NCI-H2029 treated with DMSO at 0.1 percent for 48 hours (cell line): ENCODE measurements around the gene IL23A.
"Not testable (repeated sequence)": the region's sequence is repeated elsewhere in the genome, so short reads cannot be mapped to it uniquely, and the experiment has no call there.

Experiments
- DNase-seq: peaks from one replicate; lab custom pipeline; 2025; lab: John Stamatoyannopoulos, UW

Gene IL23A, protein sequence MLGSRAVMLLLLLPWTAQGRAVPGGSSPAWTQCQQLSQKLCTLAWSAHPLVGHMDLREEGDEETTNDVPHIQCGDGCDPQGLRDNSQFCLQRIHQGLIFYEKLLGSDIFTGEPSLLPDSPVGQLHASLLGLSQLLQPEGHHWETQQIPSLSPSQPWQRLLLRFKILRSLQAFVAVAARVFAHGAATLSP

DNA sequence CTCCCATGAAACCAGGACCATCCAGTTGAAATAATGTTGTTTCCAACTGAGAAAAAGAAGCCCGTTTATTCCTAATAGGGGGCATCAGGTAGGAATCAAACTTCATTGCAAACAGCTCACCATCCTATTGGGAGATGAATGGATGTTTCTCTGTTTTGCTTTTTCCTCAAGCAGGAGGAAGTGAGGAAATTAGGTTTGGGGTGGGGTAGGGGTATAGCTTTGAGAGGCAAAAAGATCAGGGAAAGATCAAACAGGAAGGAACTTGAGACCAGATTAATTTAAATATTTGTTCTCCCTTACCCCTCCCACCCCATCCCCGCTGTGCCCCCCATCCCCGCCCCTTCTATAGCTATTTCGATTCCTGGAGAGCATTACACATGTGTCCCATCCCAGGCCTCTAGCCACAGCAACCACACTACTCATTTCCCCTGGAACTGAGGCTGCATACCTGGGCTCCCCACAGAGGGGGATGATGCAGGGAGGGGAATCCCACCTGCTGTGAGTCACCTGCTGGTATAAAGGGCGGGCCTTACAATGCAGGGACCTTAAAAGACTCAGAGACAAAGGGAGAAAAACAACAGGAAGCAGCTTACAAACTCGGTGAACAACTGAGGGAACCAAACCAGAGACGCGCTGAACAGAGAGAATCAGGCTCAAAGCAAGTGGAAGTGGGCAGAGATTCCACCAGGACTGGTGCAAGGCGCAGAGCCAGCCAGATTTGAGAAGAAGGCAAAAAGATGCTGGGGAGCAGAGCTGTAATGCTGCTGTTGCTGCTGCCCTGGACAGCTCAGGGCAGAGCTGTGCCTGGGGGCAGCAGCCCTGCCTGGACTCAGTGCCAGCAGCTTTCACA is at the start of gene IL23A:
TSS of gene IL23A (plus strand) at position 577 of the 850 bp plus-strand sequence. CDS start at position 738, 161 bp downstream.
- DNase-seq: no peak

DNA sequence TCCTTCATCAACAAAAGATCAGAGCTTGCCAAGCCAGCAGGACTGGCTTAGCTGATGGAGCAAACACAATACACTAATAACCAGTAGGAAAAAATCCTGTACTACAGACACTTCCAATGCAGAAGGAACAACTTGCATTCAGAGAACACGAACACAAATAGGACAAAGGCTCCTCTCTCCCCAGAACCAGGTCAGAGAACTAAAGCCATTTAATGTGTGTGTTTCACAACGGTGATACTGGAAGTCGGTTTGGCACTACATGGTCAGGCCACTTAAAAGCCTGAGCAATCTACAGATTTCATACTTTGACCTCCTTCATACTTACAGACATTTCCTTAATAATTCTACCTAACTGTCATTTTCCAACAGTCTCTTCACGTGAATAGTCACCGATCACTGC is 44.9 kb upstream of the IL23A start:
- no peak for DNase-seq

DNA sequence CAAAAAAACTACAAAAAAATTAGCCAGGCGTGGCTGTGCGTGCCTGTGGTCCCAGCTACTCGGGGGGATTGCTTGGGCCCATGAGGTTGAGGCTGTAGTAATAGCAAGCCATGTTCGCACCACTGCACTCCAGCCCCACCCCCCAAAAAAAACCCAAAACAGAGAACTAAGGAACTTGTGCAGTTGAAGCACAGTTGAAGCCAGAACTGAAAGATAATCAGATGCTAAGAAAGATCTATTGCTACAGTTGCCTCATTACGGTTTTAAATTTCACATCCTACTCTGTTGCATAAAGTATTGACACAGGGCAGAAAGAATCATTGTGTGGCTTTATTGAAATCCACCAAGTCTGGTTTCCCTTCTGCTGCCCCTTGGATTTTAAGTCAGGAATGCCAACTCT is 42.4 kb upstream of the IL23A start:
- DNase-seq: no peak

DNA sequence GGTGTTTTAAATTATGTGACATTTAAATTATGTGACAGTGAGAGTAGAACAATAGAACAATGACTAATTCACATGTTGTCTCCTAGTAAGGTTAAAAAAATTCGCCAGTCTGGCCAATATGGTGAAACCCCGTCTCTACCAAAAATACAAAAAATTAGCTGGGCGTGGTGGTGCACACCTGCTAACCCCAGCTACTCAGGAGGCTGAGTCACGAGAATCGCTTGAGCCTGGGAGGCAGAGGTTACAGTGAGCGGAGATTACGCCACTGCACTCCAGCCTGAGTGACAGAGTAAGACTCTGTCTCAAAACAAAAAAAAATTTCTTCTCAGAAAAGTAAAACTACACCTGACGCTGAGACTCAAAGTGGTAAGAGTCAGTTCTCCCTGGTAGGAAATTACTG is 41.3 kb upstream of the IL23A start:
- DNase-seq: no peak

DNA sequence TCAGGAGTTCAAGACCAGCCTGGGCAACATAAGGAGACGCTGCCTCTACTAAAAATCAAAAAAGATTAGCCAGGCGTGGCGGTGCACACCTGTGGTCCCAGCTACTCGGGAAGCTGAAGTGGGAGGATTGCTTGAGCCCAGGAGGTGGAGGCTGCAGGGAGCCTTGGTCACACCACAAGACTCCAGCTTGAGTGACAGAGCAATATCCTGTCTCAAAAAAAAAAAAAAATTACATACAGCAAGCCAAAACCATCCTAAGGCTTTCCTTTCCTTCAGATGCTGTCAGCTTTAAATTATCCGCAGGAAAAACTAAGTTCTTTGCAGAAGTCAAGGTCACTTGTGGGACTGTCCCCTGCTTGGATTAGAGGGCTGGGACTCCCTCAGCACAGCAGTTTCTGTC is 39.9 kb upstream of the IL23A start:
- no peak for DNase-seq

DNA sequence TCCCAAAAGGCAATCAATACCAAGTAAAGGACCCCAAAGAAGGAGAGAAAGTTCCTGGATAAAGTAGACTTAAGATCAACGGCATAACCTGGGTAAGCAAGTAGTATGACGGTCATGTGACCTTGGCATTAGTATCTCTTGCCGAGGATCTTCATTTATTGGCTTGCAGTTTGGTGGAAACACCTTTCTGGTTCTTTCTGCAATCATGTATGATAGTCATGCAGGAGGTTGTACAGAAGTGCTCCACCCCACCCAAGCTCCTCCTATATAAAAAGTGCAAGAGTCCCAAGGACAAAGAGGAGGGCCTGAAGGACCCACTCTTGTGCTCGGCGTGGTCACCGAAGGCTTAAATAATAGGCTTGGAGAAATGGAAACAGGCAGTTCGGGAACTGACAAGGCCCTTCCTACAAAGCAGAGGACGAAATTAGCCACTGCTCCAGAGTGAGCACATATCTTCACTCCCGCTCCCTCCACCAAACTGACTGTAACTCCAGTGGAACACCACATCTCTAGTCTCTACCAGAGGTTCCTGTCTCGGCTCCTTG is 39.3 kb upstream of the IL23A start:
- DNase-seq: no peak

DNA sequence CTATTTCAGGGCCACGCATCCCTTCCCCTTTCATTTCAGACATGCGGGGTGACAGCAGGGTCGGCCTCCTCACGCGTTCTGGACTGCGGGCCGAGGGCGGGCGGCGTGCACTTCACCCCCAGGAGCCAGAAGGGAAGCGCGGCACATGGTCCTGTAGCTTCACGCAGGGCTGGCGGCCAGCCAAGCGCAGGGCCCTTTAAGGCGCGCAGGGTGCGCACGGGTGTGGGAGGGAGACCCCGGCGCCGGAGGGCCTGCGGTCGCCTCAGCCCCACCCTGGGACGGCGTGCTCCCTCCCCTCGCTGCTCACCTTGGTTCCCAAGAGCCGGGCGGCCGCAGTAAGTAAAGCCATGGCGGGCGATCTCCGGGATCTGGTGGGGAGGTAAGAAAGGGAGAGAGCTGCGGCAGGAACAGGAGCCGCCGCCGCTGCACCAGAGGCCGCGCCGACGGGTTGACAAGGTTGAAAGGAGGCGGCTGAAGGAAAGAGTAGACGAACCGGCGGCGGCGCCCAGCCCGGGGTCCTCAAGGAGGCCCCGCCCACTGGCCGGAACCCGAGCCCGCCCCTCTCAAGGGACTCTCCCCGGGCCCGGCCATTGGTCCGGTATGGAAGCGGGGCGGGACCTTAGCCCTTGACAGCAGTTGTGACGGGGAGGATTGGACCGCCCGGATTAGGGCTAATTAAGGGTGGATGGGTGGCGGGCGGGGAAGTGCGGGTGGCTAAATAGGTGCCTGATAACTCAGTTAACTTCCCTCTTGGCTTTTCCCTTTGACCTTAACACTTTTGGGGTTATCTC is 38.6 kb upstream of the IL23A start, which contains the start of gene CS:
TSS of gene CS (minus strand) at position 478 of the 791 bp plus-strand sequence. CDS start at position 349, 129 bp downstream.
- DNase-seq: peak; percentile 95

DNA sequence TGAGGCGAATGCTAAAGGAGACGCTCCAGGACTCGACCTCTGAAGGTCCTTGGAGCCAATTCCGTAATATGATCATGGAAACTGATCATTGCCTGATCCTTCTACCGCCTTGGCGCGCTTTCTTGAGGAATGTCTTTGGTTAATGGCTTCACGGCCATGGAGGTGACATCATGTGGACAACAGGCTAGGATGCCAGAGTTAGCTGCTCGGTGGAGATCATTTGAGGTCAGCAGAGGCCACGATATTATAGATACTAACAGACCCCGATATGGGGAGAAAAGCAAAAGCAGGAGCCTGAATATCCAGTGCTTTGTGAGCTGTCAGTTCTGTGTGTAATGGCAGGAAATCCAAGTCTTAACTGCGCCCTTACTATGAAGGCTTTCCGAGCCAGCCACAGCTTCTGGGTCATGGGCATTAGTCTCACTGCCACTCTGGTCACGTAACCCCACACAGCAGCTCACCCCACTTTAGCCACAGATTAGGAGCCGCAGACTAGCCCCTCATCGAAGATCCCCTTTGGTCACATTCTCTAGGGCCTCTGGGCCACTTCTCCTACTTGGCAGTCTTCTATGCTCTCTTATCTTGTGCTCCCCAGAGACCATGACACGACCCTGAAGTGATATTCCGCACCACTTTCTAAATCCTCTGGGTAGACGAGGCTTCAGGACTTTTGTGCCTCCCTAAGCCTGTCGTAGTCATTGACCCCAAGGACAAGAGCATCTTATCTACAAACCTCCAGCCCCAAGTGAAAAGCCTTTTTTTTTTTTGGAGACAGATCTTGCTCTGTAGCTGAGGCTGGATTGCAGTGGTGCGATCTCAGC is 37.8 kb upstream of the IL23A start:
- DNase-seq: no peak

DNA sequence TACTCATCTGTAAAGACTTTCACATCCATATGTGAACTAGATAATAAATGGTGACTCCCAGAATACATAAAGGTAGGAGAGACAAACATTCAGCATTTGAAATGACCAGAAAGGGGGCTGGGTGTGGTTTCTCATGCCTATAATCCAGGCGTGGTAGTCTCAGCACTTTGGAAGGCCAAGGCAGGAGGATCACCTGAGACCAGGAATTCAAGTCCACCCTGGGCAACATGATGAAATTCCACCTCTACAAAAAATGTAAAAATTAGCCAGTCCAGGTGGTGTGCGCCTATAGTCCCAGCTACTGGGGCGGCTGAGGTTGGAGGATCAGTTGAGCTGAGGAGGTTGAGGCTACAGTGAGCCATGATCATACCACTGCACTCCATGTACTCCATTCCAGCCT is 34.4 kb upstream of the IL23A start:
- no peak for DNase-seq

DNA sequence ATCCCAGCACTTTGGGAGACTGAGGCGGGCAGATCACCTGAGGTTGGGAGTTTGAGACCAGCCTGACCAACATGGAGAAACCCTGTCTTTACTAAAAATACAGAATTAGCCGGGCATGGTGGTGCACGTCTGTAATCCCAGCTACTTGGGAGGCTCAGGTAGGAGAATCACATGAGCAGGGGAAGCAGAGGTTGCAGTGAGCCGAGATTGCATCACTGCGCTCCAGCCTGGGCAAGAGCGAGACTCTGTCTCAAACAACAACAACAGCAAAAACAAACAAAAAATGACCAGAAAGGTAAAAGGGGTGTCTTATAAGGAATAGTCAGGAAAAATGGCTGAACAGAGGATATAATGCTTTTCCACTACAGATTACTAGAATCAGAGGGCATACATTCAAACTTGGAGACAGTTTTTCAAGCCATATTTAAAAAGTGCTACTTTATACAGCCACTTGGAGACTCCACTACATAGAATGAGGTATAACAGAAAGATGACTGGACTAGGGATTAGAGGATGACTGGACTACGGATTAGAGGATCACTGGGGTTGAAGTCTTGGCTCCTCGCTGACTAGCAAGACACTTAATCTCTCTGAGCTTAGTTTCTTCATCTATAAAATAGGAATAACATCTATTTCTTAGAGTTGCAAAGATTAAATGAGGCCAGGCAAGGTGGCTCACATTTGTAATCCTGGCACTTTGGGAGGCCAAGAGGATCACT is 33.7 kb upstream of the IL23A start:
- DNase-seq: no peak

DNA sequence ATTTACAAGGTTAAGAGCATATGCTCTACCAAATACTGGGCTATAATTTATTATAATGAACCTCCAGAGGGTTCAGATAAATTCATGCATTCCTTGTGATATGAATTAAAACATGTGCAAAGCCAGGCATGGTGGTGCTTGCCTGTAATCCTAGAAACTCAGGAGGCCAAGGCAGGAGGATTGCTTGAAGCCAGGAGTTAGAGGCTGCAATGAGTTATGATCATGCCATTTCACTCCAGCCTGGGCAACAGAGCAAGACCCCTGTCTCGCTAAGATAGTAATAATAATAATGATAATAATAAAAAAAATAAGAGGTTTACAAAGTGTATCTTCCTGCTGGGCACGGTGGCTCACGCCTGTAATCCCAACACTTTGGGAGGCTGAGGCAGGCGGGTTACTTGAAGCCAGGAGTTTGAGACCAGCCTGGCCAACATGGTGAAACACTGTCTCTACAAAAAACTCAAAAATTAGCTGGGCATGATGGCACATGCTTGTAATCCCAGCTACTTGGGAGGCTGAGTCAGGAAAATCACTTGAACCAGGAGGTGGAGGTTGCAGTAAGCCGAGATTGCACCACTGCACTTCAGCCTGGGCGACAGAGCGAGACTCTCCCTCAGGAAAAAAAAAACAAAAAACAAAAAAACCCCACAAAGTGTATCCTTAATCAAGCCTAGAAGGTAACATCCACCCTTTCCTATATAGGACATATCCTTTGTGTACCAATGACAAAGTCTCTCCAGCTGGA is 31.3 kb upstream of the IL23A start:
- DNase-seq: no peak

DNA sequence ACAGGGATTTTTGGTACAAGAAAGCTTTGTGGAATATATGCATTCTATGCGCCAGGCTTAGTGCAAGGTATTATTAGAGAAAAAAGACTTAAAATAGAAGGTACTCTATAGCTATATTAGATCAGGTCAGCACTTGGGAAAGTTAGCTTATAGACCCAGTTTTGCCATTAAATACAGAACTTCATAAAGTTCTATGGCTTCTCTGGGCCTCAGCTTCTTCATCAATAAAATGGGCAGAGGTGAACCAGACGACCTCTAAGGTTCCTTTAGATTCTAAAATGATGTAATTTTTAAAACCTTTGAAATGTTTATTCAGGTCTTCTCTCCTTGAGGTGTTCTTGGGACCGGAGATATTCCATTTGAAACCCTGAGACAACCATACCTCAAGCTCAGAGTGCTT is 30.0 kb upstream of the IL23A start:
- DNase-seq: no peak

DNA sequence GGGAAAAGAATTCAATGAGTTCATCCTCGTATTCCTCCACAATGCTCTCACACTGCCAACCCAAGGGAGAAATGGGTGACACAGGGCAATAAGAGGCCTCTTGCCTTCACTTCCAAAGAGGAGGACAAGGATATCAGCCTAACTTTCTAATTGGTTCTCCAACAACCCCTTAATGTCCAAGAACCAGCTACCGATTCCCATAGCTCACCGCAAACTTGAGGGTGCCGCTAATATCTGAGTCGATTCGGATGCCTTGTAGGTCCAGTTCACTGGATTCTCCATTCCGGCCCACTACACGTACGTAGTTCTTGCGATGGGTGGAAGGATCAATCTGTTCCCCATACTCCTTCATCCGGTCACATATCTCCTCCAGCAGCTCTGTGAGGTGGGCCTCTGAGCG is 27.7 kb upstream of the IL23A start:
- no peak for DNase-seq

DNA sequence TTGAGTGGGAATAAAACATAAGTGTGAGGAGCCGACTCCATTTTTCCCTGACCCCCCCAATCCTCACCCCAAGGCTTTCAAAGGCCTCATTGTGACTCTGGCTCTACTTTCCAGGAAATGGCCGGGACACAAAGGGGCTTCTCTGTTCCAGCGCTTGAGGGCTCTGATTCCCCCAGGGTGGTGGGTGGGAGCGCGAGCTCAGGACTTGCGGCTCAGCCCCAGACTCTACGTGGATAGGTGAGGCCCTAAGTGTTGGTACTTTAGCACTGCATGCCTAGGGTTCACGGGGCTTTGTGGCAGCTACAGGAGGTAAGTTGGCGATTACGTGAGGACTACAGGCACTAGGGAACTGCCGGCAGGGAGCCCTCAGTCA is 23.4 kb upstream of the IL23A start:
- peak; percentile 2 for DNase-seq

DNA sequence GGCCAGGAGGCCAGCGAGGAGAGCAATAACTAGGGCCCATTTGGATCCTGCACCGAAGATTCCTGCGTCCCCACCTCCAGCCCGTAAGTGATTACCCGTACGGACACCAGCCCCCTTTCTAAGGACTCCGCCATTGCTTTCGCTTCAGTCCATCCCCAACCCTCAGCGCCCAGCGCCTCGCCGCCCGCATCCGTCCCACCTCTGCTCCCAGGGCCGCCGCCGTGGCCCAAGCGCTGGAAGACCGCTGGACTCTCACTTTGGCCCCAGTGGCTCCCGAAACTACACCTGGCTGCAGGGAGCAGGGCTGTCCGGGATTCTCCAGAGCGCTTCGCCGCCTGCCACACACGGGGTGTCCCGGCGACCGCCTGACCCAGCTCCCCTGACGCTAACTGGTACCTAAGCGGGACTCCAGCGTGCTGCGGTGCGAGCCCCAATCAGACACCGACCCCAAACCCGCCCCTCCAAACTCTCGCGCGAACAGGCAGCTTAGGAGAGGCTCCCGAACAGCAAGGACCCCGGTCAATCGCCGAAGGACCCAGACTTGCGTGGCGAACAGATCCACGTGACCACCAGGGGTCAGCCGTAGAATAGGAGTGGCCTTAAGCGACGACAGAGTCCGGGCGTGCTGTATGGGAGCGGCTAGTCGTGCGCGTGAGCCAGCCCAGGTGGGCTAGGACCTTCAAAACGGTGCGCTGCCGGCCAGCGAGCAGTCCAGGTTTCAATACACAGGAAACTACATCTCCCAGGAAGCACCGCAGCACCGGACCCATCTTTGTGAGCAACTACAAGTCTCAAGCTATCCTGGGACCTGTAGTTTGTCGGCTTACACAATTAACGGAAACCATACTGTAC is 22.8 kb upstream of the IL23A start, which contains the start of gene CNPY2:
TSS of gene CNPY2 (minus strand) at position 367 of the 852 bp plus-strand sequence. CDS start 771 bp downstream, outside the sequence.
- peak; percentile 98 for DNase-seq

DNA sequence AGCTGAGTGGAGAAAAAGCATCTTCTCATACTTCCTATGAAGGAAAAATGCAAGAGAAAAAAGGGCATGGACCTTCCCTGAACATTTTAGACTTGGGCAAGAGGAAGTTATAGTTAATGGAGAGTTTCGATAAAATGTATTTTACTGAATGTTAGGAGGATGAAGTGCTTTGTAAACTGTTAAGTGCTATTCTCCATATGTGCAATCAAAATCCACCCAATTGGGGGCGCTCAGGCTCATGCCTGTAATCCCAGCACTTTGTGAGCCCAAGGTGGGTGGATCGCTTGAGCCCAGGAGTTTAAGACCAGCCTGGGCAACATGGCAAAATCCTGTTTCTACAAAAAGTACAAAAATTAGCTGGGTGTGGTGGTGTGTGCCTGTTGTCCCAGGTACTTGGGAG is 21.0 kb upstream of the IL23A start:
- no peak for DNase-seq

DNA sequence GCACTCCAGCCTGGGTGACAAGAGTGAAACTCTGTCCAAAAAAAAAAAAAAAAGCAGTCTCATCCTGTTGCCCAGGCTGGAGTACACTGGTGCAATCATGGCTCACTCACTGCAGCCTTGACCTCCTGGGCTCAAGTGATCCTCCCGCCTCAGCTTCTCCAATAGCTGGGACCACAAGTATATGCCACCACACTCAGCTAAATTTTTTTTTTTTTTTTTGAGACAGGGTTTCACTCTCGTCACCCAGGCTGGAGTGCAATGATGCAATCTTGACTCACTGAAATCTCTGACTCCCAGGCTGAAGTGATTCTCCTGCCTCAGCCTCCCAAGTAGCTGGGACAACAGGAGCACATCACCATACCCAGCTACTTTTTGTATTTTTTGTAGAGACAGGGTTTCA is 17.7 kb upstream of the IL23A start:
- no peak for DNase-seq

DNA sequence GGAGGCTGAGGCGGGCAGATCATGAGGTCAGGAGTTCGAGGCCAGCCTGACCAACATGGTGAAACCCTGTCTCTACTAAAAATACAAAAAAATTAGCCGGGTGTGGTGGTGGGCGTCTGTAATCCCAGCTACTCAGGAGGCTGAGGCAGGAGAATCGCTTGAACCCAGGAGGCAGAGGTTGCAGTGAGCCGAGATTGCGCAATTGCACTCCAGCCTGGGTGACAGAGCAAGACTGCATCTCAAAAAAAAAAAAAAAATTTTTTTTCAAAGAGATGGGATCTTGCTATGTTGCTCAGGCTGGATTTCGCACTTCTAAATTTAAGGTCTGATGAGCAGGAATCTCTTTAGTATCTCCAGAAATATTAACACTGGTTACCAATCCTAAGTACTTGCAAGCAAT is 17.1 kb upstream of the IL23A start:
- not testable (repeated sequence) for DNase-seq

DNA sequence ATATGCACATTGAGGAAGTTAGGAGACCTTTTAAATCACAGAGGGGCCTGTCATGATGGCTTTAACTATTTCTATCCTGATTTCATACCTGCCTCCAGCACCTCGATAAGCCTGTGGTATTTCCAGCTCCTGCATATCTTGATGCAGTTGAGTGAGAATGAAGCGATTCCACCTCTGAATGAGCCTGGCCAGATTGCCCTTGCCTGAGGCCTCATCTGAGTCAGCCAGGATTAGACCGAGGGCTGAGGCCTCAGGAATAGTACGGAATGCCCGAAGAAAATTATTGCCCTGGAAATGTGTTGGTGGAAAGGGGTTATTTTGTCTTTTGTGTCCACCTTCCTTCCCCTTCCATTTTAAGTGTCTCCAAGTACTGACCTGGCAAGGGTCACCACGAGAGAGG is 14.5 kb upstream of the IL23A start:
- DNase-seq: no peak
